GM08714 (cell line): ENCODE measurements around the gene PFDN1.
"Not testable (repeated sequence)": the region's sequence is repeated elsewhere in the genome, so short reads cannot be mapped to it uniquely, and the experiment has no call there.

Experiments
- H3K4me3 ChIP-seq: fragments of 200-500 bp; sonication (Bioruptor generic); 2 replicates; pipeline ENCODE4 v1.5.1; 2014; ENCODE audit warnings: mild to moderate bottlenecking, low read length, inconsistent platforms
- ZNF274 ChIP-seq: IDR thresholded peaks from 2 replicates; pipeline ENCODE4 v1.6.1; 2012; ENCODE audit warnings: mild to moderate bottlenecking, low read depth, low read length

PFDN1 gene, protein sequence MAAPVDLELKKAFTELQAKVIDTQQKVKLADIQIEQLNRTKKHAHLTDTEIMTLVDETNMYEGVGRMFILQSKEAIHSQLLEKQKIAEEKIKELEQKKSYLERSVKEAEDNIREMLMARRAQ

GRCh38 chr5:140302786-140303639, at the start of gene PFDN1:
Gene PFDN1 (minus strand): TSS chr5:140303101. CDS start chr5:140303073, 28 bp downstream.
- no peak for TF ChIP-seq ZNF274

GRCh38 chr5:140351609-140352334, 48.9 kb upstream of the PFDN1 start:
- no peak for TF ChIP-seq ZNF274
- no peak overlapping the region for H3K4me3 ChIP-seq

More at GRCh38 chr5:140302786-140303639, at the start of gene PFDN1:
- H3K4me3 ChIP-seq = peak within 1 kb of the TSS; percentile 99

- TF ChIP-seq ZNF274 = no peak
- no peak overlapping the region for H3K4me3 ChIP-seq
Measured at GRCh38 chr5:140349244-140349643, 46.3 kb upstream of the PFDN1 start.

DNA sequence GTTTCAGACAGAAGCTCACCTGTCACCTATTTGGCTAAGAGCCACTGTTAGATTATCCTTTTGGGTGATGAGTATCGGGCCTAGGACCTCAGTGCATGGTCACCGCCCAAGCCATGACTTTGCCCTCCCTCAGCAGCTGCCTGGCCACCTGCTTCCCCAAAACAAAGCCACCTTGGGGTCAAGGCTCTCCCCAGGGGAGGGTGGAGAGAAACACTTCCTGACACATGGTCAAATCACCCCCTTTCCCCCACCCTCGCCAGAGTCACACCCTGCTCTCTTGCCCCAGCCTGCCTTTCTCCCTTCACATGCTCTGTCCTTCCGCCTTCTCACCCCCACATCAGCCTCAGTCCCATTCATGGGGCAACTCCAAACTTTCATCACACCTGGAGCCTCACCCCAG, 45.2 kb upstream of the PFDN1 start:
- no peak overlapping the region for H3K4me3 ChIP-seq
- no peak for TF ChIP-seq ZNF274

- TF ChIP-seq ZNF274 = no peak
- H3K4me3 ChIP-seq = peak overlapping the region; percentile 70; the same call in 1 of the 2 replicates
Measured at GRCh38 chr5:140347360-140347759, 44.5 kb upstream of the PFDN1 start.

- peak within 1 kb of the TSS; percentile 70 for H3K4me3 ChIP-seq
- TF ChIP-seq ZNF274 = no peak
Measured at GRCh38 chr5:140346348-140347221, 43.7 kb upstream of the PFDN1 start, which contains the start of gene HBEGF. Gene HBEGF (minus strand): TSS chr5:140346603. CDS start chr5:140346328, 275 bp downstream.

DNA sequence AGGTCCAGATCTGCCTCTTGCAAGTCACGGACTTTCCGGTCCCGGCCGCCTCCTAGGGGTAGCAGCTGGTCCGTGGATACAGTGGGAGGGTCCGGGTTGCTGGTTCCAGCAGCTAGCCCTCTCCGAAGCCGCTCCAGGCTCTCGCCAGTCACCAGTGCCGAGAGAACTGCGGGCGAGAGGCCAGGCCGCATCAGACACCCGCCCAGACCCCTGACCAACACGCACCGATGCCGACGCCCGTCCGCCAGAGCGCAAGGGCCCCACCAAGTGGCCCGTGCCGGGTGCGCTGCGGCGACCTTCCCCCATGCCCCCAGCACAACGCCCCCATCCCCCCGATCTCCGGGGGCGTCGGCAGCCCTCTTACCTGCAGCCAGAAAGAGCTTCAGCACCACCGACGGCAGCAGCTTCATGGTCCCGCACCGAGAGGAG, 43.0 kb upstream of the PFDN1 start:
- H3K4me3 ChIP-seq = peak overlapping the region; percentile 70; the same call in 1 of the 2 replicates
- TF ChIP-seq ZNF274 = no peak

DNA sequence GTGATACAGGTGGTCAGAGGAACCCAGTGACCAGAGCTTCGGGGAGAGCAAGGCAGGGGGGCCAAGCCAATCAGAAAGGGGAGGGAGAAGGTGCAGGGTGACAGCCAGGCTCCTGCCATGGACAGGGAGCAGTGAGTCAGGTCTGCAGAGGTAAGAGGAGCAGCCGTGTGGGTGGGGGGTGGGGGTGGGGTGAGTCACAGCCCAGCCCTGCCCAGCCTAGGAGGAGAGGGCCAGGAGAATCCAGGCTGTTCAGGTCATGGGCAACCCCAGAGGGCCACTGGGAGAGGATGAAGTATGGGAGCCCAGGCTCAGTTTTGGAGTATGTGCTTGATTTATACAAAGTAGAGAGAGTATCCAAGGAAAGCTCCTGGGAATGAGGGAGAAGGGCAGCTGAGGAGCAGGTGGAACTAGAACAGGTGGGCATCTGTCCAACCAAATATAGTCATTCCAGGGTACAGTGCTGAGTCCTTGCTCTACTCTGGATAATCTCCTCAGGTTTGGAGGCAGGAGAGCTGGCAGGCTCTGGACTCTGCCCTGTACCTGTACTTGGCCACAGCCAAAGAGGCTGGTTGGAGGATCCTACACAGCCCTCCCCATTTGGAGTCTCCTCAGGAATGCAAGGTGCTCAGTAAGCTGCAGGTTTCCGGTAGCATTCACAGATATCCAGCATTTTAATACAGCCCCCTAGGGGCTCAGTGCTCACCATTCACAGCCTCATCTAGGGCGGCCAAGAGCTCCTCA, 42.0 kb upstream of the PFDN1 start:
- TF ChIP-seq ZNF274 = no peak
- no peak overlapping the region for H3K4me3 ChIP-seq

GRCh38 chr5:140343849-140344248, 40.9 kb upstream of the PFDN1 start:
- H3K4me3 ChIP-seq = not testable (repeated sequence)

- no peak for TF ChIP-seq ZNF274
- H3K4me3 ChIP-seq = no peak overlapping the region
Measured at GRCh38 chr5:140342896-140343295, 40.0 kb upstream of the PFDN1 start.

DNA sequence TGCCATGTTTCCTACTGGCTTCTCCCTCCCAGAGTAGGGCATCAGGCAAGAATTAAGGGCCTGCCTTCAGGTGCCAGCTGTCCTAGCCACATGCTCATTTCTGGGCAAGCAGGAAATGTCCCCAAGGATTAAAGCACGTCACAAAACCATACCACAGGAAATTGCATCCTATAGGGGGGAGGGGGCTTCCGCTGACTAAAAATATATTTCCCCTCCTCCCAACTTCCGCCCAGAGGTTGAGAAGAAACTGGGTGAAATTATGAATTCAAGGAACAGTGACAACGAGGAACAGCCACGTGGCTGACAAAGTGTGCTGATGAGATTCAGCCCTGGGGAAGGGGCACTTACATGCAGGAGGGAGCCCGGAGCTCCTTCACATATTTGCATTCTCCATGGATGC, 39.4 kb upstream of the PFDN1 start:
- H3K4me3 ChIP-seq = no peak overlapping the region; the same call in 1 of the 2 replicates
- no peak for TF ChIP-seq ZNF274

GRCh38 chr5:140341591-140341990, 38.7 kb upstream of the PFDN1 start:
- TF ChIP-seq ZNF274 = no peak
- no peak overlapping the region; the same call in 1 of the 2 replicates for H3K4me3 ChIP-seq

DNA sequence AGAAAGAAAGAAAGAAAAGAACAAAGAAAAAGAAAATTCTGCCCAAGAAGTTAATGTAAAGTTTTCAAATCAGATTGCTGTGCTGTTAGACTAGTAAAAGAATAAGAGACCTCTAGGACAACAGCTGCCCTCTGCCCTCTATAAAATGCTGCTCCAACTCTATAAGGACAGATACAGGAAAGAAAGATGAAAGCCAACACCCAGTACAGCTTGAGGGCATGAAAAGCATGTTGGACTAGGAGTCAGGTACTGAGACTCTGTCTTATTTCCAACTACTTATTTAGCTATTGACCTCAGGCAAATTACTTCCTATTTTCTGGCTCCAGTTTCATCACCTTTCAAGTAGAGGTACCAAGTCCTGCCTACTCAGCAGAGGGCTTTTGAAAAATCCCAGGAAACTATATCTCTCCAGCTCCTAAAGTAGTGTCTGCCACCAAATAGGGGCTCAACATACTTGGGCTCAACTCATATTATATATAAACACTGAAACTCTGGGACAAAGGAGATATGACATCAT, 37.8 kb upstream of the PFDN1 start:
- no peak overlapping the region for H3K4me3 ChIP-seq
- no peak for TF ChIP-seq ZNF274
